B cell (primary cell): ENCODE measurements around the gene NID1.

Experiments used
- EZH2 ChIP-seq: IDR thresholded peaks from 2 replicates; pipeline ENCODE4 v1.6.1; 2012; ENCODE audit warnings: borderline replicate concordance, low read depth, mild to moderate bottlenecking, moderate library complexity, low read length; ENCODE audit not compliant: insufficient read depth, poor library complexity, severe bottlenecking
- TF ChIP-seq, protein P1 (sequence below): fragments of 200-600 bp; IDR thresholded peaks from one replicate; pipeline ENCODE4 v1.8.0; 2022; ENCODE audit warnings: antibody characterized with exemption, mild to moderate bottlenecking

DNA sequence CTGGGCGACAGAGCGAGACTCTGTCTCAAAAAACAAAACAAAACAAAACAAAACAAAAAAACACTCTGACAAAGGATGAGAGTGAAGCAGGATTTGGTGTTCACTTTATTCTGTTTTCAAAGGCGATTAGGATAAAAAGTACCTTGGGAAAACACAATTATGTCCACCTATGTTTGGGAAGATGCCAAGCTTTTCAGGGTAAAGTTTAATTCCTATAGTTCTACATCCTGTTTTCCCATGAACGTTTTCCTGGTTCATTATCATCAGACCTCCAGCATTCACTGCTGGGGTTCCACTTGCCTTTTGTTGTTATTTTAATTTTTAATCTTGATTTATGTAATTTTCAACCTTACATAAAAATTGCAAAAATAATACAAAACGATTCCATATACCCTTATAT lies 4.9 kb upstream of the NID1 start:
- TF ChIP-seq, protein P1, sequence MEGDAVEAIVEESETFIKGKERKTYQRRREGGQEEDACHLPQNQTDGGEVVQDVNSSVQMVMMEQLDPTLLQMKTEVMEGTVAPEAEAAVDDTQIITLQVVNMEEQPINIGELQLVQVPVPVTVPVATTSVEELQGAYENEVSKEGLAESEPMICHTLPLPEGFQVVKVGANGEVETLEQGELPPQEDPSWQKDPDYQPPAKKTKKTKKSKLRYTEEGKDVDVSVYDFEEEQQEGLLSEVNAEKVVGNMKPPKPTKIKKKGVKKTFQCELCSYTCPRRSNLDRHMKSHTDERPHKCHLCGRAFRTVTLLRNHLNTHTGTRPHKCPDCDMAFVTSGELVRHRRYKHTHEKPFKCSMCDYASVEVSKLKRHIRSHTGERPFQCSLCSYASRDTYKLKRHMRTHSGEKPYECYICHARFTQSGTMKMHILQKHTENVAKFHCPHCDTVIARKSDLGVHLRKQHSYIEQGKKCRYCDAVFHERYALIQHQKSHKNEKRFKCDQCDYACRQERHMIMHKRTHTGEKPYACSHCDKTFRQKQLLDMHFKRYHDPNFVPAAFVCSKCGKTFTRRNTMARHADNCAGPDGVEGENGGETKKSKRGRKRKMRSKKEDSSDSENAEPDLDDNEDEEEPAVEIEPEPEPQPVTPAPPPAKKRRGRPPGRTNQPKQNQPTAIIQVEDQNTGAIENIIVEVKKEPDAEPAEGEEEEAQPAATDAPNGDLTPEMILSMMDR: no peak
- TF ChIP-seq EZH2: no peak
